ENCODE results near the gene TEX53. TPM values are rescaled to one million over a fixed set of nuclear protein-coding genes. Genes with fewer than 3 reads are reported as not detected.

Gene TEX53
- total RNA-seq, 1 donor from 2014 or later, result not detected

DNA sequence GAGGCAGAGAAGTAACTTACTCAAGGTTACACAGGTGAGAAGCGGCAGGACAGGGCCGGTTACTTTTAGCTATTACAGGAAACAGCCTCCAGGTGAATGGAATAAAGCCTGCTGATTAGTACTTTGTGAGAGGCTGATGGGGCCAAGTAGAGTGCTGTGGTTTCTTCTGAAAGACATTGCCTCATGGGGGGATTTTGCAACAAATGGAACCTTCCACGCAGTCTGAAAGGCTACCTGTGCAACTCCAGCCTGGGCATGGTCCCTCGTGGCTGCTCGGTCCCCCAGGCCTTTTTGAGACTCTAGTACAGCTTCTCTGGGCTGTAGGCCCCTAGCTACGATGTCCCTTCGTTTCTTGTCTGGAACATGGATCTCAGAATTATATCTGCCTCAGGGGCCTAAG, 44.5 kb downstream of the TEX53 start:
- peaks cover 7% of the 10 kb centered on the region for H3K4me1 Mint-ChIP-seq (ENCODE audit: low read depth)
- peaks cover 2% of the 10 kb centered on the region for H3K36me3 Mint-ChIP-seq (ENCODE audit: insufficient read depth)
- H3K4me3 Mint-ChIP-seq (ENCODE audit: low read depth), result peak overlapping the region; percentile 72
- TF ChIP-seq, protein P1, sequence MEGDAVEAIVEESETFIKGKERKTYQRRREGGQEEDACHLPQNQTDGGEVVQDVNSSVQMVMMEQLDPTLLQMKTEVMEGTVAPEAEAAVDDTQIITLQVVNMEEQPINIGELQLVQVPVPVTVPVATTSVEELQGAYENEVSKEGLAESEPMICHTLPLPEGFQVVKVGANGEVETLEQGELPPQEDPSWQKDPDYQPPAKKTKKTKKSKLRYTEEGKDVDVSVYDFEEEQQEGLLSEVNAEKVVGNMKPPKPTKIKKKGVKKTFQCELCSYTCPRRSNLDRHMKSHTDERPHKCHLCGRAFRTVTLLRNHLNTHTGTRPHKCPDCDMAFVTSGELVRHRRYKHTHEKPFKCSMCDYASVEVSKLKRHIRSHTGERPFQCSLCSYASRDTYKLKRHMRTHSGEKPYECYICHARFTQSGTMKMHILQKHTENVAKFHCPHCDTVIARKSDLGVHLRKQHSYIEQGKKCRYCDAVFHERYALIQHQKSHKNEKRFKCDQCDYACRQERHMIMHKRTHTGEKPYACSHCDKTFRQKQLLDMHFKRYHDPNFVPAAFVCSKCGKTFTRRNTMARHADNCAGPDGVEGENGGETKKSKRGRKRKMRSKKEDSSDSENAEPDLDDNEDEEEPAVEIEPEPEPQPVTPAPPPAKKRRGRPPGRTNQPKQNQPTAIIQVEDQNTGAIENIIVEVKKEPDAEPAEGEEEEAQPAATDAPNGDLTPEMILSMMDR (IDR thresholded peaks at IDR 0.05; ENCODE audit: unreplicated experiment), result no peak
- H3K27me3 Mint-ChIP-seq, result peaks cover 4% of the 10 kb centered on the region
- no peaks in the 10 kb centered on the region for H3K9me3 Mint-ChIP-seq (ENCODE audit: low read depth)
- H3K27ac Mint-ChIP-seq, result no peak overlapping the region
- DNase-seq (ENCODE audit: low spot score, unreplicated experiment), result no peak

- peak overlapping the region; percentile 60 for H3K27ac Mint-ChIP-seq
- H3K4me3 Mint-ChIP-seq (ENCODE audit: low read depth), result peak overlapping the region; percentile 72
- DNase-seq (ENCODE audit: low spot score, unreplicated experiment), result no peak
- peaks cover 7% of the 10 kb centered on the region for H3K4me1 Mint-ChIP-seq (ENCODE audit: low read depth)
- no peaks in the 10 kb centered on the region for H3K9me3 Mint-ChIP-seq (ENCODE audit: low read depth)
- H3K27me3 Mint-ChIP-seq, result peaks cover 4% of the 10 kb centered on the region
- TF ChIP-seq, protein P1 (IDR thresholded peaks at IDR 0.05; ENCODE audit: unreplicated experiment), result no peak
- H3K36me3 Mint-ChIP-seq (ENCODE audit: insufficient read depth), result peaks cover 2% of the 10 kb centered on the region
Measured at GRCh38 chr9:114612272-114612923, 45.2 kb downstream of the TEX53 start.

GRCh38 chr9:114611516-114612271, 45.9 kb downstream of the TEX53 start:
- DNase-seq (ENCODE audit: low spot score, unreplicated experiment), result peak; percentile 36
- TF ChIP-seq, protein P1 (IDR thresholded peaks at IDR 0.05; ENCODE audit: unreplicated experiment), result no peak
- Mint-ChIP-seq H3K4me1 (ENCODE audit: low read depth) (peaks cover 7% of the 10 kb centered on the region), H3K4me3 (ENCODE audit: low read depth) (peak overlapping the region; percentile 72), H3K36me3 (ENCODE audit: insufficient read depth) (peaks cover 2% of the 10 kb centered on the region), H3K27me3 (peaks cover 4% of the 10 kb centered on the region), H3K9me3 (ENCODE audit: low read depth) (no peaks in the 10 kb centered on the region), H3K27ac (peak overlapping the region; percentile 60)

DNA sequence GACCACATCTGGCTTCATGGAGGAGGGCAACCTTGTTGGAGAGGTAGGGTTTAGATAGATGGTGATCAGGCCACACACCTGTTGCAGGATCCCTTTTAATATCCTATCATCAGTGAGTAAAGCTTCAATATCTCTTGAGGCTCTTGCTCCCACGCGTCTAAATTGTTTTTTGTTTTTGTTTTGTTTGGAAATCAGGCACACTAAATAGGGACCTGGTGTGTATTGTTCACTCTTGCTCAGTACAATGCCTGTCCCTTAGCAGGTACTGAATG, 49.1 kb downstream of the TEX53 start:
- H3K27me3 Mint-ChIP-seq, result peaks cover 3% of the 10 kb centered on the region
- no peaks in the 10 kb centered on the region for H3K36me3 Mint-ChIP-seq (ENCODE audit: insufficient read depth)
- H3K4me1 Mint-ChIP-seq (ENCODE audit: low read depth), result peaks cover 11% of the 10 kb centered on the region
- H3K27ac Mint-ChIP-seq, result no peak overlapping the region
- TF ChIP-seq, protein P1 (IDR thresholded peaks at IDR 0.05; ENCODE audit: unreplicated experiment), result no peak
- H3K9me3 Mint-ChIP-seq (ENCODE audit: low read depth), result no peaks in the 10 kb centered on the region
- H3K4me3 Mint-ChIP-seq (ENCODE audit: low read depth), result no peak overlapping the region
- DNase-seq (ENCODE audit: low spot score, unreplicated experiment), result no peak

- Mint-ChIP-seq H3K36me3 (ENCODE audit: insufficient read depth) (no peaks in the 10 kb centered on the region), H3K27ac (no peak overlapping the region), H3K27me3 (no peaks in the 10 kb centered on the region), H3K4me3 (ENCODE audit: low read depth) (no peak overlapping the region), H3K9me3 (ENCODE audit: low read depth) (no peaks in the 10 kb centered on the region), H3K4me1 (ENCODE audit: low read depth) (peaks cover 11% of the 10 kb centered on the region)
- TF ChIP-seq, protein P1 (IDR thresholded peaks at IDR 0.05; ENCODE audit: unreplicated experiment), result no peak
- DNase-seq (ENCODE audit: low spot score, unreplicated experiment), result no peak
Measured at GRCh38 chr9:114607671-114608524, 49.7 kb downstream of the TEX53 start.

Measured in progenitor cell of endocrine pancreas (in vitro differentiated cells).